SIG-M5 treated with dmso at 0.1 percent for 504 hours (cell line): ENCODE data around the gene ALKBH6.

Source experiments
- DNase-seq: peaks from one replicate; lab custom pipeline; 2025; ENCODE audit not compliant: unreplicated experiment; lab: John Stamatoyannopoulos, UW

ALKBH6 gene

DNA sequence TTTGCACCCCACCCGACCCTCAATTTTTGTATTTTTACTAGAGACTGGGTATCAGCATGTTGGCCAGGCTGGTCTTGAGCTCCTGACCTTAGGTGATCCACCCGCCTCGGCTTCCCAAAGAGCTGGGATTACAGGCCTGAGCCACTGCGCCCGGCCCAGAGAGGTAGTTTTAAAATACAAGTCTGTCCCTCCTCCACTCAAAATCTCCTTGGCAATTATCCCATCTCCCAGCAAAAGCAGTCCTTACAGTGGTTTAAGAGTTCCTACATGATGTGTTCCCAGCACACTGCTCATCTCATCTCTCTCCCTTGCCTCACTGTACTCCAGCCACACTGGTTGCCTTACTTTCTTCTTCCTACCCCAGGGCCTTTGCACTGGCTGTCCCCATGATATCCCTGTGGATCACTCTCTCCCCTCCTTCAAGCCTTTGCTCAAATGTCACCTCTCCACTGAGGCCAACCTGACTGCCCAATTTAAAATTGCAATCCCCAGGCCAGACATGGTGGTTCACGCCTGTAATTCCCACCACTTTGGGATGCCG lies 53.5 kb downstream of the ALKBH6 start:
- DNase-seq = no peak

DNA sequence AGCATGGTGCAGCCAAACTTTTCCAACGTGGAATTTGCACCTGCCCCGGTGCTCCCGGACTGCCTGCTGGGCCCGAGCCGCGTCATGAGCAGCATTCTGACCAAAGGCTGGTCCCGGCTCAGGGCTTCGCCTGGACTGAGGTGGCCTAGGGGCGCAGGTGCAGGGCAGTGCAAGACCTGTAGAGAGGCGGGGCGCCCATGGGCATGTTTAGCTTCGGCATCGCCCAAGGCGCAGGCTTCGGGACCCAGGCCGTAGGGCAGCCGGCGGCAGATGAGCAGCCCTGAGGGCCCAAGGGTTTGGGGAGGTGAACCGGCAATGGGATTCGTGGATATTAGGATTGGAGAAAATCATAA lies 54.1 kb downstream of the ALKBH6 start:
- no peak for DNase-seq
